ENCODE measurements around the gene TSPEAR.
"Not testable (repeated sequence)": the region's sequence is repeated elsewhere in the genome, so short reads cannot be mapped to it uniquely, and the experiment has no call there.

Gene TSPEAR

GRCh38 chr21:44701023-44701400 lies 10.4 kb downstream of the TSPEAR start:
- DNase-seq = no peak

- DNase-seq = no peak
These were observed 11.0 kb downstream of the TSPEAR start for GRCh38 chr21:44700101-44701022.

- no peak for DNase-seq
These were observed 11.8 kb downstream of the TSPEAR start for GRCh38 chr21:44699502-44700001.

- no peak for DNase-seq
These were observed 13.3 kb downstream of the TSPEAR start for GRCh38 chr21:44697811-44698734.

- DNase-seq = not testable (repeated sequence)
These were observed 14.1 kb downstream of the TSPEAR start, which contains the start of gene KRTAP10-12 for GRCh38 chr21:44697172-44697810. KRTAP10-12 (plus strand) TSS chr21:44697172; CDS start chr21:44697202, 30 bp downstream.

- no peak for DNase-seq
These were observed 14.8 kb downstream of the TSPEAR start for GRCh38 chr21:44696572-44696971.

- no peak for DNase-seq
These were observed 15.7 kb downstream of the TSPEAR start for GRCh38 chr21:44695641-44696040.

DNA sequence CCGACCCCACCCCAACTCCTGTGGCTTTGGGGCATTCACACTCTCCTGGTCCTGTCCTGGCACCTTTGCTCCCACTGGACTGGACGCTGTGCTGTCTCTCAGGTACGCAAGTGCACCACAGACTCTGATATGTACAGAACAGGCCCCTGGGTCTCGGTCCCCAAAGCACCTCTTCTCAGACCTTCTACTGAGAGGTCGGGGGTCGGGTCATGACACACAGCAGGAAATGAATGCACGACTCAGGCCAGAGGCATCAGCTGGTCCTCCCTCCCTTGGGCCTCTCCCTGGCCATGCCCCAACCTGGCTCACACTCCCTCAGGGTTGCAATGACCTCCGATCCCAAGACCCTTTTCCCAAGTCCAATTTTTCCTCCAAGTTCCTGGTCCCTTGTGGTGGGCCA lies 16.2 kb downstream of the TSPEAR start:
- no peak for DNase-seq

DNA sequence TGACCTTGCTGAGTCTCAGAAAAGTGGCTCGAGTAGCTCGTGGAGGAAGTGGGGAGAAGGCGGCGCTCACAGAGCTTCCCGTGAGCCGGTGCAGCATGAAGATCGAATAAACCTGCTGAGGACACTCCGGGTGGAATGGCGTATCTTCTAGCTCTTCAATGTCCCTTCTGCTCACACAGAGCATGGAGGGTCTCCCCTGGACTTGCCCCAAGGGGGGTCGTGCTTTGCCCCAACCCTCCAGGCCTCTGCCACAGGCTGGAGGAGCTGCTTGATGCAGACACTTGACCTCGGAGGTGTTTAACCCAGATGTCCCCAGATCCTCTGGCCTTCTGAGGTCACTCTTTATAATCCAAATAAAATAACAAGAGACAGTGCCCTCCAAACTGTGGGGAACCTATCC lies 16.6 kb downstream of the TSPEAR start:
- no peak for DNase-seq

DNA sequence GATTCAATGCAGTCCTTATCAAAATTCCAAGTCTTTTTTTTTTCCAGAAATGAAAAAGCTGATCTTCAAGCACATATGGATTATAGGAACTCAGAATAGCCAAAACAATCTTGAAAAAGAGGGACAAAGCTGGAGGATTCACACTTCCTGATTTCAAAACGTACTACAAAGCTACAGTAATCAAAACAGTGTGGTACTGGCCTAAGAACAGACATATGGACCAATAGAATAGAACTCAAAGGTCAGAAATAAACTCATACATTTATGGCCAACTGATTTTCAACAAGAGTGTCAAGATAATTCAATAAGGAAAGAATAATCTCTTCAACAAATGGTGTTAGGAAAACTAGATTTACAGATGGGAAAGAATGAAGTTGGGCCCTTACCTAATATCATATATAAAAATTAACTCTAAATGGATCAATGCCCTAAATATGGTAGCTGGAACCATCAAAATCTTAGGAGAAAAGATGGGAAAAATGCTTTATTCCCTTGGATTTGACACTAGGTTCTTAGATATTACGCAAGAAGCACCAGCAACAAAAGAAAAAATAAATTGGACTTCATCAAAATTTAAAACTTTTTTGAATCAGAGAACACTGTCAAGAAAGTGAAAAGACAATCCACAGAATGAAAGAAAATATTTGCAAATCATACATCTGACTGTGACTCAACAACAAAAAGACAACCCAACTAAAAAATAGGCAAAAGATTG lies 18.4 kb downstream of the TSPEAR start:
- DNase-seq = no peak

- DNase-seq = no peak
These were observed 19.7 kb downstream of the TSPEAR start for GRCh38 chr21:44691686-44692085.

DNA sequence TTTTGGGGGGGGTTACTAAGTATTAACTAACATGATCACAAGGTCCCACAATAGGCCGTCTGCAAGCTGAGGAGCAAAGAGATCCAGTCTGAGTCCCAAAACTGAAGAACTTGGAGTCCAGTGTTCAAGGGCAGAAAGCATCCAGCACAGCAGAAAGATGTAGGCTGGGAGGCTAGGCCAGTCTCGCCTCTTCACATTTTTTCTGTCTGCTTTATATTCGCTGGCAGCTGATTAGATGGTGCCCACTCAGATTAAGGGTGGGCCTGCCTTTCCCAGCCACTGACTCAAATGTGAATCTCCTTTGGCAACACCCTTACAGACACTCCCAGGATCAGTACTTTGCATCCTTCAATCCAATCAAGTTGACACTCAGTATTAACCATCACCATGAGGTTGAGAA lies 21.6 kb downstream of the TSPEAR start:
- not testable (repeated sequence) for DNase-seq

- DNase-seq = no peak
These were observed 23.7 kb downstream of the TSPEAR start for GRCh38 chr21:44687671-44688070.

- no peak for DNase-seq
These were observed 24.4 kb downstream of the TSPEAR start for GRCh38 chr21:44686843-44687561.

DNA sequence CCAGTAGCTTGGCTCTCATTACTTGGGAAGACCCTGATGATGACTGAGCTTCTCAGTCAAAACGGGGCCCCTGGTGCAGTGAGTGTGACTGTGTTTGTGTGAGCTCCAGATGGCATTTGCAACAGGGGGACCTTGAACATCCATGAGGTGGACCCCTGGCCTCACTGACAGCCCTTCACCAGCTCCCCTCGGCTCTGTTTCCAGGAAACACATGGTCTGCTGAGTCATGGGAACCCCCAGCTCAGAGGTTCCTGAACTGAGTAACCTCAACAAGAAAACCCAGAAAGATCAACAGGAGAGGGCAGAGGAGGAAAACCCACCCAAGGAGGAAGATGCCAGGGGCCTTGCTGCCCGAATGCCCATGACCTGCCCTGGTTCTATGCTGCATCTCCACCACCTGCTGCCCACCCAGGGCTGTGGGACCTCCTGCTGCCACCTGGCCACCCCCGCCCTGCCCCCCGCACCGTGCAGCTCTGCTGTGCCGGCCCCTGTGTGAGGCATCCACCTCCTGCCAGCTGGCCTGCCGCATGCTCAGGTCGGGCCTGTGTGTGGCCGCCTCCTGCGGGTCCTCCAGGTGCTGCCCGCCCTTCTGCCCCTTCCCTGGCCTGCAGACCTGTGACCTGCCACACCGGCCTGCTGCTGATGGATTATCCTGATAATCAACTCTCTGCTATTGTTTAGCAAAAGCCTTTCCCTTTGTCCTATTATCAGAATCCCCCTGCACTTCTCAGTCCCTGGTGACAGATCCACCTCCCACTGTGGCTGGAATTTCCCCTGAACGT lies 25.2 kb downstream of the TSPEAR start:
- no peak for DNase-seq

GRCh38 chr21:44685050-44685449 lies 26.3 kb downstream of the TSPEAR start:
- DNase-seq = not testable (repeated sequence)

DNA sequence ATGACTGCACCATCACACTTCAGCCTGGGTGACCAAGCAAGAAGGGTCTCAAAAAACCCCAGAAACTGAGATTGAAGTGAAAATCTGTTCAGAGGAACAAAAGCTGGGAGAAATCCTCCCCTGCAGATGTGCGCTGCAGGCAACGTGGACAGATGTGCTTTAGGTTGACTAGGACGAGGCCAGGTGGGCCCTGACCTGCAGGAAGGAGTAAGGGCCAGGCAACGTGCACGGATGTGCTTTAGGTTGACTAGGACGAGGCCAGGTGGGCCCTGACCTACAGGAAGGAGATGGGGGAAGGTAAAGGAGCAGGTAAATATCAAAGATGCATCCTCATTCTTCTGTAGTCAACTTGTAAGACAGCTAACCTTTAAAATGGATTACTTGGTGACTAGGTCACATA lies 26.9 kb downstream of the TSPEAR start:
- no peak for DNase-seq

GRCh38 chr21:44684077-44684476 lies 27.3 kb downstream of the TSPEAR start:
- DNase-seq = no peak

GRCh38 chr21:44682580-44683151 lies 28.7 kb downstream of the TSPEAR start:
- DNase-seq = no peak

GRCh38 chr21:44681861-44682579 lies 29.4 kb downstream of the TSPEAR start, which contains the start of gene KRTAP12-1:
KRTAP12-1 (minus strand) TSS chr21:44682163; CDS start chr21:44682123, 40 bp downstream.
- DNase-seq = peak; percentile 4

Data from NCI-H774 (cell line).